Subcutaneous abdominal adipose tissue (tissue), 5 donors: ENCODE data around the gene CDC5L.

Experiments
- H3K27ac ChIP-seq: one replicate; pipeline ENCODE4 v1.7.0; 2013; ENCODE audit warnings: low read depth, mild to moderate bottlenecking, inconsistent platforms, low read length, moderate library complexity
- H3K27me3 ChIP-seq, 5 donors: one replicate each; pipeline ENCODE4 v1.7.0; 2013; ENCODE audit warnings: low read length in 5 of 5, inconsistent platforms in 1 of 5; ENCODE audit not compliant: control insufficient read depth in 5 of 5, insufficient read depth in 4 of 5
- H3K36me3 ChIP-seq, 5 donors: one replicate each; pipeline ENCODE4 v1.7.0; 2013; ENCODE audit warnings: low read length in 5 of 5; ENCODE audit not compliant: control insufficient read depth in 5 of 5, insufficient read depth in 5 of 5
- H3K4me1 ChIP-seq, 5 donors: one replicate each; pipeline ENCODE4 v1.7.0; 2013; ENCODE audit warnings: low read length in 5 of 5, mild to moderate bottlenecking in 3 of 5, moderate library complexity in 1 of 5; ENCODE audit not compliant: control insufficient read depth in 5 of 5, insufficient read depth in 5 of 5
- H3K4me3 ChIP-seq, 5 donors: one replicate each; pipeline ENCODE4 v1.7.0; 2013; ENCODE audit warnings: low read length in 5 of 5, low read depth in 1 of 5
- H3K9ac ChIP-seq, 5 donors: one replicate each; pipeline ENCODE4 v1.7.0; 2013; ENCODE audit warnings: low read length in 5 of 5, mild to moderate bottlenecking in 4 of 5, moderate library complexity in 3 of 5
- H3K9me3 ChIP-seq, 5 donors: one replicate each; pipeline ENCODE4 v1.7.0; 2013; ENCODE audit warnings: low read length in 5 of 5; ENCODE audit not compliant: control insufficient read depth in 5 of 5
- donor health status: healthy.
- donor health status: healthy.
- donor health status: healthy.
- donor health status: healthy.
- donor health status: healthy.

CDC5L gene

GRCh38 chr6:44407951-44408670 lies 20.6 kb downstream of the CDC5L start:
- H3K4me3 ChIP-seq = no peak overlapping the region
- H3K27ac ChIP-seq = no peak overlapping the region
- H3K27me3 ChIP-seq = no peaks in the 10 kb centered on the region
- H3K4me1 ChIP-seq = no peaks in the 10 kb centered on the region
- peaks cover 52 to 68% (median 63%) of the 10 kb centered on the region in 5 donors for H3K36me3 ChIP-seq
- H3K9me3 ChIP-seq = no peaks in the 10 kb centered on the region
- no peak overlapping the region for H3K9ac ChIP-seq

GRCh38 chr6:44409207-44409794 lies 21.8 kb downstream of the CDC5L start:
- H3K36me3 ChIP-seq = peaks cover 50 to 68% (median 66%) of the 10 kb centered on the region in 5 donors
- no peaks in the 10 kb centered on the region for H3K27me3 ChIP-seq
- no peaks in the 10 kb centered on the region for H3K4me1 ChIP-seq
- no peak overlapping the region for H3K27ac ChIP-seq
- H3K9me3 ChIP-seq = no peaks in the 10 kb centered on the region
- no peak overlapping the region for H3K4me3 ChIP-seq
- no peak overlapping the region for H3K9ac ChIP-seq

- H3K27ac ChIP-seq = no peak overlapping the region
- H3K27me3 ChIP-seq = no peaks in the 10 kb centered on the region
- H3K4me3 ChIP-seq = no peak overlapping the region
- no peaks in the 10 kb centered on the region for H3K9me3 ChIP-seq
- no peaks in the 10 kb centered on the region for H3K4me1 ChIP-seq
- no peak overlapping the region for H3K9ac ChIP-seq
- H3K36me3 ChIP-seq = peaks cover 46 to 62% (median 58%) of the 10 kb centered on the region in 5 donors
Observed at GRCh38 chr6:44410363-44410762, 22.9 kb downstream of the CDC5L start.

- Histone ChIP-seq H3K36me3 (peaks cover 42 to 66% (median 56%) of the 10 kb centered on the region in 5 donors), H3K27ac (no peak overlapping the region), H3K4me3 (no peak overlapping the region), H3K27me3 (no peaks in the 10 kb centered on the region), H3K4me1 (no peaks in the 10 kb centered on the region), H3K9ac (no peak overlapping the region), H3K9me3 (no peaks in the 10 kb centered on the region)
Observed at GRCh38 chr6:44411141-44411540, 23.6 kb downstream of the CDC5L start.

- H3K36me3 ChIP-seq = peaks cover 22 to 60% (median 48%) of the 10 kb centered on the region in 5 donors
- H3K4me3 ChIP-seq = no peak overlapping the region
- no peaks in the 10 kb centered on the region for H3K9me3 ChIP-seq
- no peaks in the 10 kb centered on the region for H3K4me1 ChIP-seq
- no peaks in the 10 kb centered on the region for H3K27me3 ChIP-seq
- no peak overlapping the region for H3K27ac ChIP-seq
- no peak overlapping the region for H3K9ac ChIP-seq
Observed at GRCh38 chr6:44415449-44415848, 27.9 kb downstream of the CDC5L start.

- Histone ChIP-seq H3K9me3 (no peaks in the 10 kb centered on the region), H3K9ac (no peak overlapping the region), H3K27me3 (no peaks in the 10 kb centered on the region), H3K27ac (no peak overlapping the region), H3K36me3 (peaks cover 26 to 65% (median 52%) of the 10 kb centered on the region in 5 donors), H3K4me1 (no peaks in the 10 kb centered on the region), H3K4me3 (no peak overlapping the region)
Observed at GRCh38 chr6:44415873-44416502, 28.5 kb downstream of the CDC5L start.

GRCh38 chr6:44422531-44422930 lies 35.0 kb downstream of the CDC5L start:
- peaks cover 57 to 83% (median 68%) of the 10 kb centered on the region in 5 donors for H3K36me3 ChIP-seq
- no peaks in the 10 kb centered on the region for H3K4me1 ChIP-seq
- H3K9me3 ChIP-seq = no peaks in the 10 kb centered on the region
- H3K27ac ChIP-seq = no peak overlapping the region
- H3K9ac ChIP-seq = no peak overlapping the region
- no peak overlapping the region for H3K4me3 ChIP-seq
- H3K27me3 ChIP-seq = no peaks in the 10 kb centered on the region

- peaks cover 60 to 87% (median 66%) of the 10 kb centered on the region in 5 donors for H3K36me3 ChIP-seq
- no peaks in the 10 kb centered on the region for H3K27me3 ChIP-seq
- no peak overlapping the region for H3K4me3 ChIP-seq
- H3K27ac ChIP-seq = no peak overlapping the region
- no peaks in the 10 kb centered on the region for H3K4me1 ChIP-seq
- no peak overlapping the region for H3K9ac ChIP-seq
- no peaks in the 10 kb centered on the region for H3K9me3 ChIP-seq
Observed at GRCh38 chr6:44423306-44423705, 35.8 kb downstream of the CDC5L start.

- Histone ChIP-seq H3K9me3 (no peaks in the 10 kb centered on the region), H3K4me3 (no peak overlapping the region), H3K27me3 (no peaks in the 10 kb centered on the region), H3K4me1 (no peaks in the 10 kb centered on the region), H3K36me3 (peaks cover 53 to 90% (median 65%) of the 10 kb centered on the region in 5 donors), H3K27ac (no peak overlapping the region), H3K9ac (no peak overlapping the region)
Observed at GRCh38 chr6:44425951-44426350, 38.4 kb downstream of the CDC5L start.

- H3K9ac ChIP-seq = no peak overlapping the region
- H3K27me3 ChIP-seq = no peaks in the 10 kb centered on the region
- no peak overlapping the region for H3K27ac ChIP-seq
- no peaks in the 10 kb centered on the region for H3K4me1 ChIP-seq
- peaks cover 42 to 63% (median 48%) of the 10 kb centered on the region in 5 donors for H3K36me3 ChIP-seq
- no peaks in the 10 kb centered on the region for H3K9me3 ChIP-seq
- H3K4me3 ChIP-seq = no peak overlapping the region
Observed at GRCh38 chr6:44428682-44429081, 41.2 kb downstream of the CDC5L start.
